BE2C (cell line): ENCODE results near the gene MYO5B.
A peak's percentile ranks its signal among the peaks of the same experiment; 100 is the strongest.

Experiments
- DNase-seq: peaks from one replicate; pipeline ENCODE4 v3.0.0-alpha.2; 2020
- H3K27me3 ChIP-seq: fragments of 250-450 bp; sonication (Bioruptor Pico); 2 replicates; pipeline ENCODE4 v1.5.1; 2020; ENCODE audit warnings: mild to moderate bottlenecking
- H3K36me3 ChIP-seq: fragments of 250-450 bp; sonication (Bioruptor Pico); 2 replicates; pipeline ENCODE4 v1.5.1; 2020; ENCODE audit warnings: mild to moderate bottlenecking
- H3K4me1 ChIP-seq: fragments of 250-450 bp; sonication (Bioruptor Pico); 2 replicates; pipeline ENCODE4 v1.5.1; 2020
- H3K4me3 ChIP-seq: 2 replicates; pipeline ENCODE4 v1.5.1; 2011; ENCODE audit warnings: low read depth, low read length
- H3K9me3 ChIP-seq: fragments of 250-450 bp; sonication (Bioruptor Pico); 2 replicates; pipeline ENCODE4 v1.5.1; 2020
- TF ChIP-seq, protein P1 (sequence below): IDR thresholded peaks from 2 replicates; pipeline ENCODE4 v1.5.1; 2012; ENCODE audit warnings: mild to moderate bottlenecking, low read depth, low read length

Gene MYO5B

DNA sequence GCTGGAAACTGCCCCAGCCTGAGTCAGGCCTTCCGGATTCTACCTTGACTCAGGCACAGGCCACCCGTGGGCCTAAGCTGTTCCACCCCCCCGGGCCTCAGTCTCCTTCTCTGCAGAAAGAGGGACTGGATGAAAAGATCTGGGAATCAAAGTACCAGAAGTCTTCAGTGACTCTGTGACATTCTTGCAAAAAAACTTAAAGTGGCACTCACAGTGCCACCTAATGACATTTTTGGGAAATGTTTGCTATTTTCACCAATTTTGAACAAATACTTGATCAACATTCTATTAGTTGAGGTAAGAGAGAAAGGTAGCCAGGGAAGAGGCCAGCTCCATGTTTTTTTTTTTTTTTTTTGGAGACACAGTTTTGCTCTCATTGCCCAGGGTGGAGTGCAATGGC lies 333.3 kb downstream of the MYO5B start:
- no peak overlapping the region for H3K4me3 ChIP-seq
- no peaks in the 10 kb centered on the region for H3K36me3 ChIP-seq
- no peak for DNase-seq
- no peaks in the 10 kb centered on the region for H3K9me3 ChIP-seq
- H3K4me1 ChIP-seq: no peaks in the 10 kb centered on the region
- TF ChIP-seq, protein P1, sequence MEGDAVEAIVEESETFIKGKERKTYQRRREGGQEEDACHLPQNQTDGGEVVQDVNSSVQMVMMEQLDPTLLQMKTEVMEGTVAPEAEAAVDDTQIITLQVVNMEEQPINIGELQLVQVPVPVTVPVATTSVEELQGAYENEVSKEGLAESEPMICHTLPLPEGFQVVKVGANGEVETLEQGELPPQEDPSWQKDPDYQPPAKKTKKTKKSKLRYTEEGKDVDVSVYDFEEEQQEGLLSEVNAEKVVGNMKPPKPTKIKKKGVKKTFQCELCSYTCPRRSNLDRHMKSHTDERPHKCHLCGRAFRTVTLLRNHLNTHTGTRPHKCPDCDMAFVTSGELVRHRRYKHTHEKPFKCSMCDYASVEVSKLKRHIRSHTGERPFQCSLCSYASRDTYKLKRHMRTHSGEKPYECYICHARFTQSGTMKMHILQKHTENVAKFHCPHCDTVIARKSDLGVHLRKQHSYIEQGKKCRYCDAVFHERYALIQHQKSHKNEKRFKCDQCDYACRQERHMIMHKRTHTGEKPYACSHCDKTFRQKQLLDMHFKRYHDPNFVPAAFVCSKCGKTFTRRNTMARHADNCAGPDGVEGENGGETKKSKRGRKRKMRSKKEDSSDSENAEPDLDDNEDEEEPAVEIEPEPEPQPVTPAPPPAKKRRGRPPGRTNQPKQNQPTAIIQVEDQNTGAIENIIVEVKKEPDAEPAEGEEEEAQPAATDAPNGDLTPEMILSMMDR: peak; percentile 36
- H3K27me3 ChIP-seq: no peaks in the 10 kb centered on the region

DNA sequence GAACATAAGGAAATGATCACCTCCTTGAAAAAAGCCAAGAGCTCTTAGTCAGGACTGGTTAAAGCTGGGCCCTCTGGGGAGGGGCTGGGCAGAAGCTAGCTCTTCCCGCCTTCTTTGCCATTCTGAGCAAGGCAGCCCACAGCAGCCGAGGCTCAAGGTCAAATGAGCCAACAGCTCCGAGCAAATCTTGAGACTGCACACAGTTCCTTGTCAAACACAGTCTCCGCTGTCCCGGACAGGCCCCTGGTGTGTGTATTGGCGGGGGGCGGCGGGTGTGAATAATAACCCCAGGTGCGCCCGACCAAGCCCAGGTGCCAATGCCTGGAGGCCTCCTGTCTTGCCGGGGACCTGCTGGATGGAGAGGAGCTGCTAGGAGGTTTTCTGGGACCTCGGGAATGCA lies 335.2 kb downstream of the MYO5B start:
- no peaks in the 10 kb centered on the region for H3K4me1 ChIP-seq
- no peaks in the 10 kb centered on the region for H3K9me3 ChIP-seq
- no peaks in the 10 kb centered on the region for H3K36me3 ChIP-seq
- DNase-seq: no peak
- no peak overlapping the region for H3K4me3 ChIP-seq
- no peaks in the 10 kb centered on the region for H3K27me3 ChIP-seq
- TF ChIP-seq, protein P1: no peak

- H3K36me3 ChIP-seq: no peaks in the 10 kb centered on the region
- no peaks in the 10 kb centered on the region for H3K9me3 ChIP-seq
- H3K27me3 ChIP-seq: no peaks in the 10 kb centered on the region
- TF ChIP-seq, protein P1: no peak
- no peak for DNase-seq
- H3K4me3 ChIP-seq: no peak overlapping the region
- H3K4me1 ChIP-seq: no peaks in the 10 kb centered on the region
Observed at GRCh38 chr18:49859021-49859359, 336.0 kb downstream of the MYO5B start.

DNA sequence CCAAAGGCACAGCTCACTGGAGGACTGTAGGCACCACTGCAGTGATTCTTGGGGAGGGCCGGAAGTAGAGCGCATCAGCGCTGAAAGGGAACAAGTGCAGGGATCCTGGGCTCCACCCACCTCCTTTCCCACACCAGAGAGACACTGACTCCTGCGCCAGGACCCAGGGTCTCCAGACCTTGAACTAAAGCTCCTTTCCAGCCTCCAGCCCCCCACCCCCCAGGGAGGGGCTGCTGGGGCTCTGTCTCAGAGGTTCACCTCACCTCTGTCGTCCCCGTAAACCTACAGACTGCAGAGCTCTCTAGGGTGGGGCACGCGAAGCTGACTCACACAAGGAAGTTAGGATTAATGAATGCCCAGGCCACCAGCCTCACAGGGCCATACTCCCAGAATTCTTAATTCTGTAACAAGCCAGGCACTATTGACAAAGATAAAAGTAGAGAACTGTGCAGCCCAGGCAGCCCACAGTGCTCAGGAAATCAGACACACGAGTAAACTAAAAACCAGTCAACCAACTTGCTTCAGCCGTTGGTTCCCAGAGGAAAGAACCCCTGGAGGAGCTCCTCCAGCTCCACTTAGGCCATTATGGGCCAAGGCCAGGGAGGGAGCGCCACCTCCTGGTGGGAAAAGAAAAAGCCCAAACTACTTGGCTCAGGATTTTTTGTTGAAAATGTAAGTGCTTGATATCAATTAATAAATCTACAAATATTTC lies 336.5 kb downstream of the MYO5B start:
- H3K27me3 ChIP-seq: no peaks in the 10 kb centered on the region
- no peaks in the 10 kb centered on the region for H3K9me3 ChIP-seq
- H3K4me3 ChIP-seq: no peak overlapping the region
- H3K4me1 ChIP-seq: no peaks in the 10 kb centered on the region
- DNase-seq: peak; percentile 60
- TF ChIP-seq, protein P1: peak; percentile 78
- H3K36me3 ChIP-seq: no peaks in the 10 kb centered on the region

DNA sequence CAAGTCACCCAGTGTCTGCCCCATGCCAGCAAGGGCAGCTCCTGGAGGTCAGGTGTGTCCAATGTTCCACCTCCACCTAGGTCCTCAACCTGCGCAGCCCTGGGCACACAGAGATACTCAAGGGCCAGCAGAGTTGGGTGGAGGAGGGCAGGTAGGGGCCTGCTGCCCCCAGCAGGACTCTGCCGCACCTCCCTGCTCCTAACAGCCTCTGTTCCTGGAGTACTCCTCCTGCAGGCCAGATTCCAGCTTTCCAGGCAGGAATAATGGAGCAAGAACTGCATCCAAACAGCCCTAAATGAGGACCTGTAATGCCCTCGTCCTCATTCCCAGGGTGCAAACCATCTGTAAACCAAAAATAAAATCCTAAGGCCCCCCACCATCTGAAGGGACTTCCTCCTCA lies 337.2 kb downstream of the MYO5B start:
- Histone ChIP-seq H3K9me3 (no peaks in the 10 kb centered on the region), H3K36me3 (no peaks in the 10 kb centered on the region), H3K27me3 (no peaks in the 10 kb centered on the region), H3K4me3 (no peak overlapping the region), H3K4me1 (no peaks in the 10 kb centered on the region)
- TF ChIP-seq, protein P1: no peak
- no peak for DNase-seq

DNA sequence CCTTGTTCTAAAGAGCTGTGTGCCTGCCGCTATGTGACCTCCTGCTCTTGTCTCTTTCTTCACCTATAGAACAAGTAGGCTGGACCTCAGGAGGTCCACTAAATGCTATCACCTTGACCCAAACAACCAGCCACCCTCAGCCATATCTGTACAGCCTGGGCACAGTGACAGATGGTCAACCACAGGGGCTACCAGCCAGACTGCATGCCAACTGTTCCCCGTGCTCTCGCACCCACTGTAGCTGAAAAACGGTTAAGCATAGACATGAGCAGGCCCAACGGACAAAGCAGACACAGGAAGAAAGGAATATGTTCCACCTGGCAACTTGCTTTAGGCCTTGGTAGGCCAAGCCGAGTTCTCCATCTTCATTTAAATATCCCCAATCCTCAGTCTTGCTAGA lies 338.5 kb downstream of the MYO5B start:
- TF ChIP-seq, protein P1: no peak
- Histone ChIP-seq H3K27me3 (no peaks in the 10 kb centered on the region), H3K4me3 (no peak overlapping the region), H3K4me1 (no peaks in the 10 kb centered on the region), H3K9me3 (no peaks in the 10 kb centered on the region), H3K36me3 (no peaks in the 10 kb centered on the region)
- no peak for DNase-seq
